Measurements from ENCODE around the gene BSN.

BSN gene

DNA sequence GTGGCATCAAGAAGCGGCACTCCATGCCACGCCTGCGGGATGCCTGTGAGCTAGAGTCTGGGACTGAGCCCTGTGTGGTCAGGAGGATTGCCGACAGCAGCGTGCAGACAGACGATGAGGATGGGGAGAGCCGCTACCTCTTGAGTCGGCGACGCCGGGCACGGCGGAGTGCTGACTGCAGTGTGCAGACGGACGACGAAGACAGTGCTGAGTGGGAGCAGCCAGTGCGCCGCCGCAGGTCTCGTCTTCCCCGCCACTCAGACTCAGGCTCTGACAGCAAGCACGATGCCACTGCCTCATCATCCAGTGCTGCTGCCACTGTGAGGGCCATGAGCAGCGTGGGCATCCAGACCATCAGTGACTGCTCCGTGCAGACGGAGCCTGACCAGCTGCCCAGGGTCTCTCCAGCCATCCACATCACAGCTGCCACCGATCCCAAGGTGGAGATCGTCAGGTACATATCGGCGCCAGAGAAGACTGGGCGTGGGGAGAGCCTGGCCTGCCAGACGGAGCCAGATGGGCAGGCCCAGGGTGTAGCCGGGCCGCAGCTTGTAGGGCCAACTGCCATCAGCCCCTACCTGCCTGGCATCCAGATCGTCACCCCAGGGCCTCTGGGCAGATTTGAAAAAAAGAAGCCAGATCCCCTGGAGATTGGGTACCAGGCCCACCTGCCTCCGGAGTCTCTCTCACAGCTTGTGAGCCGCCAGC, 103.1 kb downstream of the BSN start:
- DNase-seq, result no peak

DNA sequence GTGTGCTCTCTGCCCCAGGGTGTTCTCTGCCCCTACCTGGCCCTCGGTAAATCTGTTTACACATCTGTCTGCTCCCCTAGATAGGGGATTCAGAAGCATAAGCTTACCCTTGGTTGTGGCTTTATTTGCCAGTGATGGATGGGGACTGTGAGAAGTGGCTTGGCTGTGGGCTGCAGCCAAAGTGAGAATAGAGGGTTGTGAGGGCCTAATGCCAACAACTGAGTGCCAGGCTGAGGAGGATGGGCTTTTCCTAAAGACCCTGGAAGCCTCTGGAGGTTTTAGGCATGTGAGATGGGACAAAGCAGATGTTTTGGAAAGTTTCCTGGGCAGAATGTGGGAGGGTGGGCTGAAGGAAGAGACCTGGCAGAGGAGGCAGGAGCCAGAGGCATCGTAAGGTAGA, 104.4 kb downstream of the BSN start:
- no peak for DNase-seq

DNA sequence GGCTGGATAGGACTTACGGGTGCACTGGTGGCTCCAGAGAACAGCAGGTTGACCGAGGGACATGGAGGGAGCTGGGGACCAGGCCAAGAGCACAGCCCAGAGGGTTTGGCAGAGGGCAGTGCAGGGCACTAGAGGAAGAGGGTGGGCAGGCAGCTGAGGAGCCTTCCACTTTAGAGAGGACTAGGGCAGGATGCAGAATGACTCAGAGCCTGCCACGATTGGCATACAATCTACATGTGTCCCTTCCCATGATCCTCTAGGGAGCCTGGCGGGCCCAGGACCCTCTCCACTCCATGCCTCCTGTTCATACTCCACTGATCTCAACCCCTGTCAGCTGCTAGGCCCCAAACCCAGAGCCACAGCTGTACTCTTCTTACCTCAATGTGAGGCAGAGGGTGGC, 105.5 kb downstream of the BSN start:
- no peak for DNase-seq

DNA sequence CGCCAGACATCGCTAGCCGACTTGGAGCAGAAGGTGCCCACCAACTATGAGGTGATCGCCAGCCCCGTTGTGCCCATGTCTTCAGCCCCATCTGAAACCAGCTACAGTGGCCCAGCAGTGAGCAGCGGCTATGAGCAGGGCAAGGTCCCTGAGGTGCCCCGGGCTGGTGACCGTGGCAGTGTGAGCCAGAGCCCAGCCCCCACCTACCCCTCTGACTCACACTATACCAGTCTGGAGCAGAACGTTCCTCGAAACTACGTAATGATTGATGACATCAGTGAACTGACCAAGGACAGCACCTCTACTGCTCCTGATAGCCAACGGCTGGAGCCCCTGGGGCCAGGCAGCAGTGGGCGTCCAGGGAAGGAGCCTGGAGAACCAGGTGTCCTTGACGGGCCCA, 107.0 kb downstream of the BSN start:
- no peak for DNase-seq

DNA sequence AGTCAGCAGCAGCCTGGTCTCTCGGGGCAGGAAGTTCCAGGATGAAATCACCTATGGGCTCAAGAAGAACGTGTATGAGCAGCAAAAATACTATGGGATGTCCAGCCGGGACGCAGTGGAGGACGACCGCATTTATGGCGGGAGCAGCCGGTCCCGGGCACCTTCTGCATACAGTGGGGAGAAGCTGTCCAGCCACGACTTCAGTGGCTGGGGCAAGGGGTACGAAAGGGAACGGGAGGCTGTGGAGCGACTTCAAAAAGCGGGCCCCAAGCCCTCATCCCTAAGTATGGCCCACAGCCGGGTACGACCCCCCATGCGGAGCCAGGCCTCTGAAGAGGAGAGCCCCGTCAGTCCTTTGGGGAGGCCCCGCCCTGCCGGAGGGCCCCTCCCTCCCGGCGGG, 107.7 kb downstream of the BSN start:
- no peak for DNase-seq

DNA sequence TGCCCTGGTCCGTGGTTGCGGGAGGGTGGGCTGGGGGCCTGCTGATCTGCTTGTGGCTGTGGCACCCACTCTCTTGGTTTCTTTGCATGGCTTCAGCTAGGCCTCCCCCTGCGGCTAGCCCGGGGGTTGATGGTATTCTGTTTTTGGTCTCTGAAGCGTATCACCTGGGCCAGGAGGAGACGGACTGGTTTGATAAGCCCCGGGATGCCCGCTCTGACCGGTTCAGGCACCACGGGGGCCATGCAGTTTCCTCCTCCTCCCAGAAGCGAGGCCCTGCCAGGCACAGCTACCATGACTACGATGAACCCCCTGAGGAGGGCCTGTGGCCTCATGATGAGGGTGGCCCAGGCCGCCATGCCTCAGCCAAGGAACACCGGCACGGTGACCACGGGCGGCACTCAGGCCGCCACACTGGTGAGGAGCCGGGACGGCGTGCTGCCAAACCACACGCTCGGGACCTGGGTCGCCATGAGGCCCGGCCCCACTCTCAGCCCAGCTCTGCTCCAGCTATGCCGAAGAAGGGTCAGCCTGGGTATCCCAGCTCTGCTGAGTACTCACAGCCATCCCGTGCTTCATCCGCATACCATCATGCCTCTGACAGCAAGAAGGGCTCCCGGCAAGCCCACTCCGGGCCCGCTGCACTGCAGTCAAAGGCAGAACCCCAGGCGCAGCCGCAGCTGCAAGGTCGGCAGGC, 108.6 kb downstream of the BSN start:
- no peak for DNase-seq

DNA sequence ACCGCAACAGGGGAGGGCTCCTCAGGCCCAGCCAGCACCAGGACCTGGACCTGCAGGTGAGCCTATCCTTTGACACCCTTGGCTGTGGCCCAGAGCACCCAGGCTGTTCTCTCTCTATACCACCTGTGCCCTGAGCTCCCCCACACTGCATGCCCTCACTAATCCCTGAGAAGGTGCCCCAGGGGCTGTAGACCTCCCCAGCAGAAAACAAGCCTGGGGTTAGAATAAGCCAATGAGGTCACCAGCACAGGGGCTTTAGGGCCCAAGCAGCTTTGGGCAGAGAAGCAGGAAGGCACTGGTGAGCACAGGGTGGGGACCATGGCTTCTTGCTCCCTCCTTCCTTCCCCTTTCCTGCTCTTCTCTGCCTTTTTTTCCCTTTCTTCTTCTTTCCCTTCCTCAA, 109.6 kb downstream of the BSN start:
- DNase-seq, result no peak

DNA sequence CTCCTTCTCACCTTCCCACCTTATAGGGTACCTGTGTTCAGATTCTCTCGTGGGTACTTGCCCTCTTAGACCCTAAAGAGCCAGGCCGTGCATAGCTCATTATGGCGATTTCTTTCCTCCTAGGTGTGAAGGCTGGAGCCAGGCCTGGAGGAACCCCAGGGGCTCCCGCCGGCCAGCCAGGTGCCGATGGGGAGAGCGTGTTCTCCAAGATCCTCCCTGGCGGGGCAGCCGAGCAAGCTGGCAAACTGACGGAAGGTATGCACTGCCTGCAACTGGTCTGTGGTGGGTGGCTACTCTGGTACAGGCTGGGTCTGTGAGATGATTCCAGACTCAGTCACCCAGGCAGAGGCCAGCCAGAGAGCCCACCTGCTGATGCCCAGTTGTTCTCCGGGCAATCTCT, 110.0 kb downstream of the BSN start:
- DNase-seq, result no peak

DNA sequence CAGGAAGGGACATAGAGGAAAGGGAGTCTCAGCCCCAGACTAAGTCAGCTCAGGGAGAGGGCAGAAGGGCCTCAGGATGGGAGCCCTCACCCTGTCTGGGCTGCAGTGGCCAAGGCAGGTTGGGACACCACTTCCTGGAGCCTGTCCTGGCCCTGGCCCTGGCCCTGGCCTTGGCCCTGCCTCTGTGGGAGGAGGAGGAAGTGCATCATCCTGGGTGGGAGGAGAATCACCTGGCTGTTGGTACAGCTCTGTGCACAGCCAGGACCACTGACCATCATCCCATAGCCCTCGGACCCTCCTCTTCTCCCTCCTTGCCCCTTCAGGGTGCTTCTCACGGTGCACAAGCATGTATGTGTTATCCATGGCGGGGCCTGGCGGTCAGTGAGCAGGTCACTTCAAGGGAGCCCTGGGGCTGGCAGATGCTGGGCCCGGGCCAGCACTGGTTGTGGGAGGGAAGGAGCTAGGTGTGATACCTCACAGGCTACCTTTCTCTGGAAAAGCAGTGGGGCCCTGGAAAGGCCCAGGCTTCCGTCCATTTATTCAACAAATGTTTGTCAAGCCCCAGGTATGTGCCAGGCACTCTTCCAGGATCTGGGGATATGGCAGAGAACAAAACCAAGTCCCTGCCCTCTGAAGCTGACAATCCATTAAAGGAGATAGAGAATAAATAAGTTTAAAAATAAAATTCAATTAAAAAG, 111.7 kb downstream of the BSN start:
- no peak for DNase-seq

DNA sequence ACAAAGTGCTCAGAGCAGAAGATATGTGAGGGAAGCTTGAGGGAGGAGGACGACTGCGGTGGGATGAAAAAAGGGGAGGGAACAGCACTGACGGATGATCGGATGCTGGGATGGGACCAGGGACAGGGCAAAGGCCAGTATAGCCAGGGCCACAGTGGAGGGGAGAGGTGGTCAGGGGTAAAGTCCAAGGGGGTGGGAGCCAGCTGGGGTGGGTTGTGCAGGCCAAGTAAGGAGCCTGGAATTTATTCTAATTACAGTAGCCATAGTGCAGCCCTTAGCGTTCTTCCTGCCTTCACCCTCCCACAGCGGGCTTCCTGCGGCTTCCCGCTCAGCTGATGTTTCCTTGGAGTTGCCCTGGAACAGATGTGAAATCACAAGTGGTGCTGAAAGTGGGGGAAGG, 112.3 kb downstream of the BSN start:
- no peak for DNase-seq

DNA sequence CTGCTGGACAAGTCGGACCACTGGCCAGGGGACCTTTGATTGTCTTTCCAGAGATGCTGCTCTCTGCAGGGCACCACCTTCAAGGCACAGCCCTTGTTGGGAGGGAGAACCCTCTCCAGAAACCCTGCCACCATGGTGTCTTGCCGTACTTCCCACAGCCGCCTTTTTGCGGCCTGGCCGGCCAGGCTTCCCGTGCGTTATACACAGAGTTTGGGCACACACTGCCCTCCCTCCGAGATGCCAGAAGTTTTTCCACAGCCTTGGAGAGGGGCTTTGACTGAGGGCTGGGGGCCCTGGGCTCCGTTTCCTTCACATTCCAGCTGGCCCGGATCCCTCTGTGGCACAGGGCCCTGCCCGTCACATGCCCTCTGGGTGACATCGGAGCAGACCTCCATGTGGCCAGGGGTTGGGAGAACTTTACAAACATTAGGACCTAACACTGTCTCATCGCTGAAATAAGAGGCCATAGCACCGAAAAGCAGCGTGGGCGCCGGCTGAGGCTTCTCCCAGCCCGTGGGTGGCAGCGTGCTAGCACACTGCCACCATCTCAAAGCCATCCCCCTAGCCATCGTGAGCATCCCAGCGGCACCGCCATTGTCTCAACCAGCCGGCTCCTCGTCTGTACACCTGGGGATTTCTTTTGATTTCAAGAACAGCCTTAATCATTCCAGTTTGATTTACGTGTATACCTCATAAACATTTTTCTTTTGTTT, 113.6 kb downstream of the BSN start:
- DNase-seq, result no peak

DNA sequence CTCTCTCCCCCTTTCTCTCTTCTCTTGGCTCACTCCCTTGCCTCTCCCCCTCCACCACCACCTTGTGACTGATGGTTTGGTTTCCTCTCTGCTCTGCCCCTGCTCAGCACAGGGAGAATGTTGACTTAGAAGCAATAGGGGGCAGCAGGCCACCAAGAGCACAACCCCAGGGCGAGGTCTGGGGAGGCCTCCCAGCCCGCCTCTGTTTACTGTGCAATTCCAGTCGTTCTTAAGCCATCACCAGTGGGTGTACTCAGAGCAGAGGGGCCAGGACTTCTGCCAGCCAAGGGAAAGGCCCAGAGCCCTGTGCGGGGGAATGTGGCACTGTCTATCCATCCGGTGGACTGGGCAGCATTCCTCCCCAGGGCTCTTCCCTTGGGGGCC, 114.1 kb downstream of the BSN start:
- DNase-seq, result no peak

DNA sequence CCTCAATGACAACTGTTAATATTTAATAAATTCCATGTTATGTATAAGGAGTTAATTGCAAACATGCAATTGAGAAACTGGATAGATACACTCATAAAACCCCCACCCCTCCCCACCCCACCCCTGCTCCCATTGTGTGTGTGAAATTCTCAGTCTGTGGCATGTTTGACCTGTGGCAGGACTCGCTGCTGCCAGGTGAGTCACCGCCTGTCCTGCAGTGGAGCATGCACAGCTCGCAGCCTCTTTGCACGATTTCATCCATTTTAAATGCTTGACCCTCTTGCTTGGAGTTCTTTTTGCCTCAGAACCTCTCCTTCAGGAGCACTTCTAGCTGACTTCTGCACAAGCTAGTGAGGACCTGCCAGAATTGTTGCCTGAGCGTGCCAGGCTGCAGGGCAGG, 114.6 kb downstream of the BSN start:
- DNase-seq, result no peak

DNA sequence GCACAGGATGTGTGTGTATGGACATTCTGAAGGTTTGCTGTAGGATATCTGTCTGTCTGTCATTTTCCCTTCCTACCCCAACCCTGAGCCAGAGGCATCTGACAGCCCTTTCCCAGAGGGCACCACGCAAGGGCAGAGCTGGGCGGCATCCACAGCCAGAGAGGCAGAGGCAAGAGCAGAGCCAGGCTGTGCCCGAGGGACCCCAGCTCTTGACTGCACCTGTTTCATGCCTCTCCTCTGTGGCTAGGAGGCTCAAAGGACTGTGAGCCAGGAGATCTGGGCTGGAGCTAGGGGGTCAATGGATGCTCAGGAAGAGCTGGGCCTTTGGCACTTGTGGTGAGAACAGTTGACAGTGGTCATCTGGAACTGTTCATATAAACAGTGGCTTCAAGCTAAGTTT, 115.1 kb downstream of the BSN start:
- no peak for DNase-seq

DNA sequence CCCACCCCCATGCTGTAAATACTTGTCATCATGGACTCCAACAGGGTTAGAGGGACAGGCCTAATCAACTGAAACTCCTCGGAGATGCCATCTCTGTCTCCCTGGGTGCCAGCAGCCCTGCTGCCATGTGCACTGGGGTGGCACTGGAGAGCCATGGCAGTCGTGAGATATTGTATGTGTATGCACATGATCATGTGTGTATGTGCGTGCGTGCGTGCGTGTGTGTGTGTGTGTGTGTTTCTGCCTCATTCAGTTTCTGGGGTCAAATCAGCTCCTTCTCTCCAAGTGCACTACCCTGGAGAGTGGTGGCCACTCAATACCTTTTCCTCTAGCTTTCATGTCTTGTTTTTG, 116.6 kb downstream of the BSN start:
- no peak for DNase-seq

DNA sequence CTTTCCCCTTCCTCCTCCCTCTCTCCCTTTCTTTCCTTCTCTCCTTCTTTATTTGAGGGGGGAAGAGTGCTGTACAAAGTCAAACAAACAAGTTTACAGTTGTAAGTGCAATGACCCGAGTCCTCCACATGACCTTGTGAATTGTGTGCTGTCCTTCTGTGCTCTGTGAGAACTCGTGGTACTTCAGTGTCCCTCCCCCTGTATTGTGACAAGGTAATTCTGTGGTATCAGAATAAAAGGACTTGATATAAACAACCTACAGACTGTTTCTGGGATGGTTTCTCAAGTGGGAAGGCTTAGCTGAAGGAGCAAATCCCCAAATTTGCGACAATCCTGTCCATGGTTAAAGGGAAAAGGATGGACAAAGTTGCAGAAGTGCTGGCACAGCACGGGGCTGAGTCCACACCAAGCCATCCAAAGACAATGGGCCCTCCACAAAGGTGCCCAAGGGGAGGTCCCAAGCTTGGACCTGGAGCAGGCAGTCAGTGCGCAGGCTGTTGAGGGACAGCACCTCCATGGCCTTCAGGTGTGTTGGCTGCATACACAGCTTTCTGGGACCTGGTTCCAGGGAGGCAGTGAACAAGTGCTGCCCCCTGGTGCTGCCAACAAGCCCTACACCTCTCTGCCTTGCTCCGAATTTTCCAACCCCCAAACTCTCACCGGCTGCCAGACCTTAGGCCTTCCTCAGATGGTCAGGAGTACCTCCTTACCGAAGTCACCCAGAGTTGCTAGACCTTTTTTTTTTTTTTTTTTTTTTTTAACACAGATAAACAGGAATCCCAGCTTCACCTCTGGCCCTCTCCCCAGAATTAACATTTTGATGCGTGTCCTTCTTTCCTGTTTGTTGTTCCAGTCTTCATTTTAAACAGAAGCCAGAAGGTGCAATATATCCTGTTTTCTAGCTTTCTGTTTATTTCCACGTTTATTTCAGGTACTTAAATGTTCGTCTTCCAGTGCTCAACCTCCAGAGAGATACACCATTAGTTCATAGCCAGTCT, 117.3 kb downstream of the BSN start:
- no peak for DNase-seq

DNA sequence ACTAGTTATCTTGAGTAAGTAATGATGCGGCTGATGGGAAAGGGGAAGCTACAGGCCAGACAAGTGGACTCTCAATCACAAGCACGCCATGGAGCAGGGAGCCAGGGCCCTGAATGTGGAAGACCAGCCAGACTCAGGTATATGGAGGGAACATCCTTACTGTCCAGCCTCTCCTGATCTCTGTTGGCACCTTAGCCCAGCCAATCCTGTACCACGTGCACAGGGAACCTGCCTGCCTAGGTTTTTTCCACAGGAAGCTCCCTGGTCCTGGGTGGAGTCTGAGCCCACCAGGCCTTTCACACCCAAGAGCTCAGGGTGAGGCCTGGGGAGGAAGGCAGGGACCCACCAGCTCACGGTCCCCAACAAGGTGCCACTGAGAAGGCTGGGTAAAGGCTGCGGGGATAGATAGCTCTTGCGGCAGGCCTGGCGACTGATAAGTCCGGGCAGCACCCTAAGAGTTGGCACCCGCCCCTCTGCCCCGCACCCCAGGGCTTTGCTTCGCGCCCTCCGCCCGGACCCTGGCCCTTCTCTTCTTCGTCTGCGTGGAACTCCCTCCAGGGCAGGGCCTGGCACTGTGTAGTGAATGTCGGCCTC, 118.9 kb downstream of the BSN start:
- no peak for DNase-seq

DNA sequence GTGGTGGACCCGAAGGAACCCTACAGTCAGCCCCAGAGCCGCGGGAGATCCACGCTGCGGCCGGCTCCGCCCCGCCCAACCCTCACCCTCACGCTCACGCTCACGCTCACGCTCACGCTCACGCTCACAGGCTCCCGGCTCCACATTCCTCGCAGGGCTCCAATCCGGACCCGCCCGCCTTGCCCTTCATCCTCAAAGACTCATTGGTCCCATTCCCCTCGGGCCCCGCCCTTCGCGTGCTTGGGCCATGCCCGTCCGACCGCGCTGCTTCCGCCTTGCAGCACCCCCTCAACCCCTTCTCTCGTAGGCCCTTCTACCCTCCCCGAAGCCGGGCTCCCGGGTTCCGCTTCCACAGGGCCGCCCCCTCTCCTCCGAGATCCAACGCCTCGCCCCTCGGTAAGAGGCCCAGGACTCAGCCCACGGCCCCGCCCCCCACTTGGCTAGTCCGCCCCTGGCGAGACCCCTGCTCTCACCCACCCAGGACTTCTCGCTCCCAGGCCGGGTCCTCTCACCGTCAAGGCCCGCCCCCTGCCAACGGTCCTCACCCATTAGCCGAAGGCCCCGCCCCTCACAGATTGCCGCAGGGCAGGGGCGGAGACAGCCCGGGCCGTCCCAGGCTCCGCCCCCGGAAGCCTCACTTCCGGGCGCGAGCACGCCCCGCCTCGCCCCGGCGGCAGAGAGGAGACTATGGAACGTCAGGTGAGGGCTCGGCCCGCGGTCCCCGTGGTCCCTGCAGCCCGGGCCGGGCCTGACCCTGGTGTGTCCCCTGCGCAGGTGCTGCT, 119.6 kb downstream of the BSN start, which contains the start of gene APEH:
APEH (plus strand) TSS at position 637 of the 782 bp plus-strand sequence; CDS start at position 688, 51 bp downstream.
- DNase-seq, result no peak

DNA sequence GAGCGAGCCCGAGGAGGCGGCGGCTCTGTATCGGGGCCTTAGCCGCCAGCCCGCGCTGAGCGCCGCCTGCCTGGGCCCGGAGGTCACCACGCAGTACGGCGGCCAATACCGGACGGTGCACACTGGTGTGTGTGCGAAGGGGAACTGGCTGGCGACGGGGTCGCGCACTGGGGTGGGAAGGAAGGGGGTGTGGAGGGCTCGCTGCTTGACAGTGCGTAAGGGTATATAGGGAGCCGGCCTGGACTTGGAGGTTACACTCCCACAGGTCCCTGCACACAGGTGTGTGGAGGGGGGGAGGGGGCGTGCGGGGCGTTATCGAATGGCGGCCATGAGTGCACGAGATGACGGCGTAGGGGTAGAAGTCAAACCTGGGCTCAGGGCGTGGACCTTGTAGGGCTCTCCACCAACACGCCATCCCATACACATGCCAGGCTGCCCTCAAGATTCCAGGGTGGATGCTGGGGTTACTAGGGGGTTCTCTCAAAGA, 120.3 kb downstream of the BSN start:
- no peak for DNase-seq

DNA sequence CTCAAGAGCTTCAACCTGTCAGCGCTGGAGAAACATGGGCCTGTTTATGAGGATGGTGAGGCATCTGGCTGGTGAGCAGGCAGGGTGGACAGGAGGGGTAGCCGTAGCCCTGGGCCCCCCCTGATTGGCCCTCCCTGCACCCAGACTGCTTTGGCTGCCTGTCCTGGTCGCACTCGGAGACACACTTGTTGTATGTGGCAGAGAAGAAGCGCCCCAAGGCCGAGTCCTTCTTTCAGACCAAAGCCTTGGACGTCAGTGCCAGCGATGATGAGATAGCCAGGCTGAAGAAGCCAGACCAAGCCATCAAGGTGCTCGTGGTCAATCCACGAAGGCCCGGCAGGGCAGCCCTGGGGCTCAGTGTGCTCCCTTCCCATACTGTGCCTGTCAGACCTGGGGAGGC, 121.6 kb downstream of the BSN start:
- DNase-seq, result no peak
